ENCODE measurements around the gene SLC39A5. TPM values are rescaled to one million over a fixed set of nuclear protein-coding genes. Genes with fewer than 3 reads are reported as not detected.
"Not testable (repeated sequence)": the region's sequence is repeated elsewhere in the genome, so short reads cannot be mapped to it uniquely, and the experiment has no call there.

Gene SLC39A5
- total RNA-seq, 2 donors from 2014 or later: 306 to 333 TPM

DNA sequence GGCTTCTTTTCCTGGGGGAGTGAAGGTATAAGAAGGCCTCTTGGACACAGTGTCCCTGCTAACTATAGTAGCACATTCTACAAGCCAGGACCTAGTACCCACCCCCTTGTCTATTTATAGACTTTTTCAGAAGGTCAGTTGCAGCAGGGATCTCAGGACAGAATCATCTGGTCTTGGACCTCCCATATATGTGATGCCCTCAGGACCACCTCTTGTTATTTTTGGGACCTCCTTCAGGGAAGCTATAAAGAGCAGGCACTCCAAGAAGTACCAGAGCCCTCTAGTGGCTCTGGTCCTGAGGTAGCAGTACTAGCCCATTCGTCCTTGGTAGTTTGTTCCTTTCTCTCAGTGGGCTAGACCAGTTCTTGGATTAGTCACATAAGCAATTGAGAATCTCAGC lies 41.2 kb downstream of the SLC39A5 start:
- WGBS, 2 donors: 14 to 17% methylated on average over 1 of the region's 1 CpG
- no peak for ATAC-seq
- intact Hi-C loops (cut with DNase I): loop anchor here (10.0 kb wide), 1 partner anchor 56 kb away; no protein-coding TSS in a partner anchor
- DNase-seq: peak in 1 of 4 donors; percentile 13
- H3K9me3 ChIP-seq: no peaks in the 10 kb centered on the region
- H3K4me3 ChIP-seq: no peak overlapping the region
- peaks cover 0 to 20% of the 10 kb centered on the region in 2 donors for H3K36me3 ChIP-seq (replicated peaks in 1 of 2; ENCODE audit: insufficient read depth in 1 of 2, low read depth in 2 of 2)
- H3K4me1 ChIP-seq: peaks cover 15% of the 10 kb centered on the region
- no peaks in the 10 kb centered on the region for H3K27me3 ChIP-seq
- TF ChIP-seq POLR2A (IDR thresholded peaks at IDR 0.05): no peak
- TF ChIP-seq, protein P1, sequence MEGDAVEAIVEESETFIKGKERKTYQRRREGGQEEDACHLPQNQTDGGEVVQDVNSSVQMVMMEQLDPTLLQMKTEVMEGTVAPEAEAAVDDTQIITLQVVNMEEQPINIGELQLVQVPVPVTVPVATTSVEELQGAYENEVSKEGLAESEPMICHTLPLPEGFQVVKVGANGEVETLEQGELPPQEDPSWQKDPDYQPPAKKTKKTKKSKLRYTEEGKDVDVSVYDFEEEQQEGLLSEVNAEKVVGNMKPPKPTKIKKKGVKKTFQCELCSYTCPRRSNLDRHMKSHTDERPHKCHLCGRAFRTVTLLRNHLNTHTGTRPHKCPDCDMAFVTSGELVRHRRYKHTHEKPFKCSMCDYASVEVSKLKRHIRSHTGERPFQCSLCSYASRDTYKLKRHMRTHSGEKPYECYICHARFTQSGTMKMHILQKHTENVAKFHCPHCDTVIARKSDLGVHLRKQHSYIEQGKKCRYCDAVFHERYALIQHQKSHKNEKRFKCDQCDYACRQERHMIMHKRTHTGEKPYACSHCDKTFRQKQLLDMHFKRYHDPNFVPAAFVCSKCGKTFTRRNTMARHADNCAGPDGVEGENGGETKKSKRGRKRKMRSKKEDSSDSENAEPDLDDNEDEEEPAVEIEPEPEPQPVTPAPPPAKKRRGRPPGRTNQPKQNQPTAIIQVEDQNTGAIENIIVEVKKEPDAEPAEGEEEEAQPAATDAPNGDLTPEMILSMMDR (IDR thresholded peaks at IDR 0.05): peak in 3 of 7 experiments; percentile 21 to 31 (median 29)
- H3K27ac ChIP-seq: no peak overlapping the region

- intact Hi-C loops (cut with DNase I): loop anchor here (10.0 kb wide), 1 partner anchor 58 kb away; no protein-coding TSS in a partner anchor
- H3K9me3 ChIP-seq, ATAC-seq, DNase-seq, H3K4me3 ChIP-seq, H3K27ac ChIP-seq, H3K4me1 ChIP-seq, H3K27me3 ChIP-seq: not testable (repeated sequence)
- peaks cover 0 to 23% of the 10 kb centered on the region in 2 donors for H3K36me3 ChIP-seq (replicated peaks in 1 of 2; ENCODE audit: insufficient read depth in 1 of 2, low read depth in 2 of 2)
- 74 to 81% methylated on average over 2 of the region's 2 CpGs for WGBS, 2 donors
Measured at GRCh38 chr12:56272468-56272867, 42.6 kb downstream of the SLC39A5 start.

- WGBS, 2 donors: 88 to 100% methylated on average over 2 of the region's 2 CpGs
- intact Hi-C loops (cut with DNase I): loop anchor here (10.0 kb wide), 1 partner anchor 59 kb away; no protein-coding TSS in a partner anchor
- DNase-seq: no peak
- H3K27me3 ChIP-seq: no peaks in the 10 kb centered on the region
- H3K9me3 ChIP-seq: no peaks in the 10 kb centered on the region
- H3K36me3 ChIP-seq (replicated peaks in 1 of 2; ENCODE audit: insufficient read depth in 1 of 2, low read depth in 2 of 2): peaks cover 0 to 30% of the 10 kb centered on the region in 2 donors
- H3K4me1 ChIP-seq: no peaks in the 10 kb centered on the region
- no peak for ATAC-seq
- no peak overlapping the region for H3K27ac ChIP-seq
- no peak overlapping the region for H3K4me3 ChIP-seq
- TF ChIP-seq POLR2A (IDR thresholded peaks at IDR 0.05): no peak
- TF ChIP-seq, protein P1 (IDR thresholded peaks at IDR 0.05): no peak
Measured at GRCh38 chr12:56274299-56274698, 44.4 kb downstream of the SLC39A5 start.

- TF ChIP-seq, protein P1 (IDR thresholded peaks at IDR 0.05): no peak
- TF ChIP-seq POLR2A (IDR thresholded peaks at IDR 0.05): no peak
- intact Hi-C loops (cut with DNase I): loop anchor here (10.0 kb wide), 1 partner anchor 64 kb away; no protein-coding TSS in a partner anchor
- no peak overlapping the region for H3K4me3 ChIP-seq
- ATAC-seq: no peak
- H3K9me3 ChIP-seq: no peaks in the 10 kb centered on the region
- H3K4me1 ChIP-seq: no peaks in the 10 kb centered on the region
- 95 to 98% methylated on average over 3 of the region's 3 CpGs for WGBS, 2 donors
- no peak for DNase-seq
- H3K27me3 ChIP-seq: no peaks in the 10 kb centered on the region
- no peak overlapping the region for H3K27ac ChIP-seq
- H3K36me3 ChIP-seq (replicated peaks in 1 of 2; ENCODE audit: insufficient read depth in 1 of 2, low read depth in 2 of 2): peaks cover 0 to 38% of the 10 kb centered on the region in 2 donors
Measured at GRCh38 chr12:56278905-56279304, 49.1 kb downstream of the SLC39A5 start.

DNA sequence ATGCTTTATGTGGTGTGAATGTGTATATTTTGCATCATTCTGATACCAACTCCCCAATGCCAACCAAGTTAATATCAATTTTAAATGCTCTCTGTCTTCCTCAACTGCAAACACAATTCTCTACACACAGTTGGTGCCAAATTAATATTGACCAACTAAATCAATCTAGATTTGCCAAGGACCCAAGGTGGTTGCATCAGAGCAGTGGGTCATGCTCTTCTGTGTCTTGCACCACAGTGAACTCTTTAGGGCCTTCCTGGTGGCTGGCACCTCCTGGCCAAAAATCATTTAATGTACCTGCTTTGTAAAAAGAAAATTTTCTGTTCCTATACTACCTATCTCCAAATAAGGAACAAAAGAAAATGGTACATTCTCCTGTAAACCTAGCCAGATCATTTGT lies 51.0 kb downstream of the SLC39A5 start:
- H3K9me3 ChIP-seq: no peaks in the 10 kb centered on the region
- H3K4me1 ChIP-seq: peaks cover 9% of the 10 kb centered on the region
- H3K36me3 ChIP-seq (replicated peaks in 1 of 2; ENCODE audit: insufficient read depth in 1 of 2, low read depth in 2 of 2): peaks cover 3 to 28% of the 10 kb centered on the region in 2 donors
- intact Hi-C loops (cut with DNase I): no loop called here
- ATAC-seq: no peak
- TF ChIP-seq, protein P1 (IDR thresholded peaks at IDR 0.05): no peak
- no peak for TF ChIP-seq POLR2A (IDR thresholded peaks at IDR 0.05)
- H3K27me3 ChIP-seq: no peaks in the 10 kb centered on the region
- no peak overlapping the region for H3K27ac ChIP-seq
- DNase-seq: no peak
- H3K4me3 ChIP-seq: no peak overlapping the region
